Prostate gland (tissue), 2 donors: ENCODE measurements around the gene NPDC1.

Experiments used
- CTCF ChIP-seq, 4 experiments: fragments of 200-600 bp in 2 of 4; fragments of 450-650 bp in 2 of 4; sonication (generic) in 2 of 4; IDR thresholded peaks; 1 replicate in 3 of 4; 2 replicates in 1 of 4; pipeline ENCODE4 v1.5.1; 2016 to 2019; ENCODE audit warnings: antibody characterized with exemption in 4 of 4, mild to moderate bottlenecking in 2 of 4, moderate library complexity in 2 of 4
- POLR2A ChIP-seq: fragments of 450-650 bp; IDR thresholded peaks from one replicate; pipeline ENCODE4 v1.6.1; 2016; ENCODE audit warnings: antibody characterized with exemption, mild to moderate bottlenecking
- POLR2AphosphoS5 ChIP-seq: sonication (generic); formaldehyde crosslinking; IDR thresholded peaks from one replicate; pipeline ENCODE4 v1.6.1; 2017; ENCODE audit warnings: antibody characterized with exemption

- TF ChIP-seq CTCF (IDR thresholded peaks at IDR 0.05) (no peak), POLR2A (no peak), POLR2AphosphoS5 (no peak)
These were observed 13.1 kb downstream of the NPDC1 start for GRCh38 chr9:137032858-137033257.
